Bone marrow (tissue), 2 donors: ENCODE measurements around the gene FAM227A.
A peak's percentile ranks its signal among the peaks of the same experiment; 100 is the strongest.
"Not testable (repeated sequence)": the region's sequence is repeated elsewhere in the genome, so short reads cannot be mapped to it uniquely, and the experiment has no call there.

Experiments
- DNase-seq, 2 donors: peaks; one replicate each; lab custom pipeline; 2025; lab: John Stamatoyannopoulos, UW

The FAM227A gene

GRCh38 chr22:38611559-38611958 is 44.6 kb downstream of the FAM227A start:
- DNase-seq, result no peak

GRCh38 chr22:38610234-38610633 is 46.0 kb downstream of the FAM227A start:
- no peak for DNase-seq

- no peak for DNase-seq
Measured at GRCh38 chr22:38608992-38609750, 47.0 kb downstream of the FAM227A start.

GRCh38 chr22:38607680-38608079 is 48.5 kb downstream of the FAM227A start:
- no peak for DNase-seq

- DNase-seq, result no peak
Measured at GRCh38 chr22:38602166-38602565, 54.0 kb downstream of the FAM227A start.

- no peak for DNase-seq
Measured at GRCh38 chr22:38601221-38601764, 54.9 kb downstream of the FAM227A start.

GRCh38 chr22:38599466-38599865 is 56.7 kb downstream of the FAM227A start:
- DNase-seq, result no peak

- DNase-seq, result not testable (repeated sequence)
Measured at GRCh38 chr22:38582923-38583322, 73.3 kb downstream of the FAM227A start.

- DNase-seq, result no peak
Measured at GRCh38 chr22:38578505-38578904, 77.7 kb downstream of the FAM227A start.

GRCh38 chr22:38572065-38572464 is 84.1 kb downstream of the FAM227A start:
- peak in 1 of 2 donors; percentile 29 for DNase-seq

GRCh38 chr22:38570779-38571364 is 85.3 kb downstream of the FAM227A start:
- peak in 1 of 2 donors; percentile 18 for DNase-seq

- DNase-seq, result peak; percentile 56 to 90
Measured at GRCh38 chr22:38569972-38570778, 86.0 kb downstream of the FAM227A start, which contains the start of gene DMC1. Gene DMC1 (minus strand): TSS chr22:38570183. CDS start chr22:38568256, 1,927 bp downstream.

- no peak for DNase-seq
Measured at GRCh38 chr22:38569181-38569971, 86.8 kb downstream of the FAM227A start.

- no peak for DNase-seq
Measured at GRCh38 chr22:38567531-38568285, 88.5 kb downstream of the FAM227A start.

- DNase-seq, result no peak
Measured at GRCh38 chr22:38566726-38567504, 89.3 kb downstream of the FAM227A start.

GRCh38 chr22:38565441-38565840 is 90.8 kb downstream of the FAM227A start:
- no peak for DNase-seq

GRCh38 chr22:38564669-38565068 is 91.5 kb downstream of the FAM227A start:
- no peak for DNase-seq

GRCh38 chr22:38554281-38554680 is 101.9 kb downstream of the FAM227A start:
- no peak for DNase-seq

- DNase-seq, result no peak
Measured at GRCh38 chr22:38549101-38549894, 106.9 kb downstream of the FAM227A start.
